SK-N-MC (cell line): Measurements from ENCODE around the gene TRMO.

Experiments
- EZH2 ChIP-seq: fragments of 200-600 bp; sonication (generic); IDR thresholded peaks from one replicate; pipeline ENCODE4 v1.6.1; 2017; ENCODE audit warnings: antibody characterized with exemption
- POLR2AphosphoS5 ChIP-seq: IDR thresholded peaks from 2 replicates; pipeline ENCODE4 v1.6.1; 2012; ENCODE audit warnings: mild to moderate bottlenecking, low read depth, low read length, borderline replicate concordance

DNA sequence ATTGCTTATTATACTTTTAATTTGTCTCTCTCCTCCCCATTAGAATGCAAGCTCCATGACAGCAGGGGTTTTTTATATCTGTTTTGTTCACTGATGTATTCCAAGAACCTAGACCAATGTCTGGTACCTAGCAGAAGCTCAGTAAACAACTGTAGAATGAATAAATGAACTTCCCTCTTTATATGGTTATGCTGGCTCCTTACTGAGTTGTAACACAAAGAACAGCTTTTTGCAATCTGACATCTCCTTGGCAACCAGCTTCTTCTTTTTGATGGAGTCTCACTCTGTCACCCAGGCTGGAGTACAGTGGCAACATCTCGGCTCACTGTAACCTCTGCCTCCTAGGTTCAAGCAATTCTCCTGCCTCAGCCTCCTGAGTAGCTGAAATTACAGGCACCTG is 13.6 kb downstream of the TRMO start:
- TF ChIP-seq POLR2AphosphoS5, result no peak
- TF ChIP-seq EZH2, result no peak
